ENCODE data around the gene PPP1CA.

PPP1CA gene

DNA sequence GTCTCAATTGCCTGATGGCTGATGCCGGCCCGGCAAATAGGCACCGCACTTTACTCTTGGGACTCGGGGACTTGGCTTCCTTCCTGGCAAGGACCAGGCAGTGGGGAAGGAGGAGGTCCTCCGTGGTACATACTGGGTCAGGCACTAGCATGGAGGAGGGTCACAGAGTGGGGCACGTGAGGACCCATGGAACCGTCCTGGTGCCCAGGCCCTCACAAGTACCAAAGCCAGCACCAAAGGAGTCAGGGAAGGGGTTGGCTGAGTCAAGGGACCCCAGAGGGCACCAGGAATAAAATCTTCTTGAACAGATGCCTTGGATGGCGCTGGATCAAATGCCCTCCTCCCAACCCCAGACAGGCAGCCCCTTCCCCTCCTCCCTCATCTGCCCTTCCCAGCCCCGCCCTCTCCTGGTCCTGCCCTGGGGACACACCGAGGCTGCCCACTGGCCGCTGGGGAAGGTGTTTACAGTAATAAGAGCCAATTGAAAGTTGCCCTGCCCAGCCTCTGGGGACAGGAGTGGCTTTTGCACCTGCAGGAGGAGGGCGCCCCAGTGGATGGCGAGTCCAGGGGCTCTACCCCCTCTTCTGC, 8.2 kb upstream of the PPP1CA start:
- Histone ChIP-seq H3K27me3 (replicated peaks) (peaks cover 11% of the 10 kb centered on the region), H3K4me3 (ENCODE audit: low read depth, low read length) (no peak overlapping the region), H3K36me3 (replicated peaks) (no peaks in the 10 kb centered on the region), H3K27ac (no peak overlapping the region)
- in situ Hi-C loops (cut with HindIII; ENCODE audit: low pct_ligation_motif_present, low sequenced_read_pairs) = no loop called here
- DNase-seq = no peak
- TF ChIP-seq, protein P1, sequence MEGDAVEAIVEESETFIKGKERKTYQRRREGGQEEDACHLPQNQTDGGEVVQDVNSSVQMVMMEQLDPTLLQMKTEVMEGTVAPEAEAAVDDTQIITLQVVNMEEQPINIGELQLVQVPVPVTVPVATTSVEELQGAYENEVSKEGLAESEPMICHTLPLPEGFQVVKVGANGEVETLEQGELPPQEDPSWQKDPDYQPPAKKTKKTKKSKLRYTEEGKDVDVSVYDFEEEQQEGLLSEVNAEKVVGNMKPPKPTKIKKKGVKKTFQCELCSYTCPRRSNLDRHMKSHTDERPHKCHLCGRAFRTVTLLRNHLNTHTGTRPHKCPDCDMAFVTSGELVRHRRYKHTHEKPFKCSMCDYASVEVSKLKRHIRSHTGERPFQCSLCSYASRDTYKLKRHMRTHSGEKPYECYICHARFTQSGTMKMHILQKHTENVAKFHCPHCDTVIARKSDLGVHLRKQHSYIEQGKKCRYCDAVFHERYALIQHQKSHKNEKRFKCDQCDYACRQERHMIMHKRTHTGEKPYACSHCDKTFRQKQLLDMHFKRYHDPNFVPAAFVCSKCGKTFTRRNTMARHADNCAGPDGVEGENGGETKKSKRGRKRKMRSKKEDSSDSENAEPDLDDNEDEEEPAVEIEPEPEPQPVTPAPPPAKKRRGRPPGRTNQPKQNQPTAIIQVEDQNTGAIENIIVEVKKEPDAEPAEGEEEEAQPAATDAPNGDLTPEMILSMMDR (IDR thresholded peaks at IDR 0.05; ENCODE audit: low read depth, low read length, missing control alignments) = no peak

DNA sequence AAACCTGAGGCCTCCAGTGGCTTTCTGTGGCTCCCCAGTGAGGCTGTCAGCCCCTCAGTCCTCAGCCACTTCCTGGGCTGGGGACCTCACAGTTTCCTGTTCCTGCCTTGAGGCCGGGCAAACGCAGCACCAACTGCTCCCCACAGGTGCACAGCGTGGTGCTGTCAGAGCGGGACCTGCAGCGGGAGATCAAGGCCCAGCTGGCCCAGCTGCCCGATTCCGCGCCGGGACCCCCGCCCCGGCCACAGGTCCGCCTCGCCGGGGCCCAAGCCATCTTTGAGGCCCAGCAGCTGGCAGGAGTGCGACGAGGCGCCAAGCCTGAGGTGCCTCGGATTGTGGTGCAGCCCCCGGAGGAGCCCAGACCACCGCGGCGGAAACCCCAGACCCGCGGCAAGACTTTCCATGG, 7.6 kb upstream of the PPP1CA start:
- in situ Hi-C loops (cut with HindIII; ENCODE audit: low pct_ligation_motif_present, low sequenced_read_pairs) = no loop called here
- Histone ChIP-seq H3K27ac (no peak overlapping the region), H3K36me3 (replicated peaks) (no peaks in the 10 kb centered on the region), H3K27me3 (replicated peaks) (peaks cover 10% of the 10 kb centered on the region), H3K4me3 (ENCODE audit: low read depth, low read length) (no peak overlapping the region)
- TF ChIP-seq, protein P1 (IDR thresholded peaks at IDR 0.05; ENCODE audit: low read depth, low read length, missing control alignments) = no peak
- no peak for DNase-seq

DNA sequence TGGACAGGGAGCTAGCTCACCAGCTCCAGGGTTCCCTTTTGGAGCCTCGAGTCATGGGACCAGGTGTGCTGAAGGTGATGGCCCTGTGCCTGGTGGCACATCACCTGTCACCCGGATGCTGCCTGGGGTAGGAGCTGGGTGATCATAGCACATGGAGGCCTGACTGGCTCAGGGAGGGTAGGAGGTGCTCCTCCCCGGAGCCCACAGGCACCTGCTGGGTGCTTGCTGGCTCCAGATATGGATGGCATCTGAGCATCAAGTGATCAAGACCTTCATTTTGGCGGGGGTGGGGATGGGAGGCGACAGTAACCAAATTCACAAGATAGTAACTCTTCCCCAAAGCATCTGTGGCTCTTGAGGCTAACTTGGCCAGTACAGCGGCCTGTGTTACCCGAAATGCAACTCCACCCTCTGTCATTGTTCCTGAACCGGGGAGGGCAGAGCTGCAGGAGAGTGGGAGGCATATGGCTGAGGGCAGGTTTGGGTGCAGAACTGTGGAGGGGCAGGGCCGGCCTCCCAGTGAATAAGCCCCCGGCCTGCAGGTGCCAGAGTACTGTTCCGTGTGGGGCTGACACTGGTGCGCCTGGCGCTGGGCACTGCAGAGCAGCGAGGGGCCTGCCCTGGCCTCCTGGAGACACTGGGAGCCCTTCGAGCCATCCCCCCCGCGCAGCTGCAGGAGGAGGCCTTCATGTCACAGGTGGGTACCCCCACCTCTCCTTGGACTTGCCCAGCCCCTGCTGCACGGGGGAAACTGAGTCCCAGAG, 7.0 kb upstream of the PPP1CA start:
- H3K4me3 ChIP-seq (ENCODE audit: low read depth, low read length) = no peak overlapping the region
- H3K27ac ChIP-seq = no peak overlapping the region
- TF ChIP-seq, protein P1 (IDR thresholded peaks at IDR 0.05; ENCODE audit: low read depth, low read length, missing control alignments) = no peak
- in situ Hi-C loops (cut with HindIII; ENCODE audit: low pct_ligation_motif_present, low sequenced_read_pairs) = no loop called here
- H3K36me3 ChIP-seq (replicated peaks) = no peaks in the 10 kb centered on the region
- H3K27me3 ChIP-seq (replicated peaks) = peaks cover 10% of the 10 kb centered on the region
- DNase-seq = no peak

DNA sequence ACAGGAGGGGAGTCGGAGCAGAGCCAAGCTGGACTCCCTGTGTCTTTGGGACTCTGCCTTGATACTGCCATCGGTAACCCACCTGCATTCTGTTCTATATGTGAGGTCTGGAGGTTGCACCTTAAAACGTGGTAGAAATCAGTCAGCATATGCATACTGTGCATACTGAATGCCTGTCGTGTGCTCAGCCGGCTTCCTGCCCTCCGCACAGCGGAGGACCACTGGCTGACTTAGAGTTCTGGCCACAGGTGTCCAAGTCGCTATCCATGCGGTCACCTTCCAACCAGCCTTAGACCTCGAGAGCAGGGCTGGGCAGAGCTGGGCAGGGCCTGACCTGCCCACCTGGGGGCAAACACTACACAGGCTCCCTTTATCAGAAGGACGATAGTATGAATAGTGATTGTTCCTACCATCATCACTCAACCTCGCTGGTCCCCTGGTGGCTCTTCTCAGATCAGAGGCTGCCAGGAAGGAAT, 6.1 kb upstream of the PPP1CA start:
- DNase-seq = no peak
- Histone ChIP-seq H3K4me3 (ENCODE audit: low read depth, low read length) (no peak overlapping the region), H3K36me3 (replicated peaks) (no peaks in the 10 kb centered on the region), H3K27ac (no peak overlapping the region), H3K27me3 (replicated peaks) (peaks cover 10% of the 10 kb centered on the region)
- in situ Hi-C loops (cut with HindIII; ENCODE audit: low pct_ligation_motif_present, low sequenced_read_pairs) = no loop called here
- TF ChIP-seq, protein P1 (IDR thresholded peaks at IDR 0.05; ENCODE audit: low read depth, low read length, missing control alignments) = no peak

DNA sequence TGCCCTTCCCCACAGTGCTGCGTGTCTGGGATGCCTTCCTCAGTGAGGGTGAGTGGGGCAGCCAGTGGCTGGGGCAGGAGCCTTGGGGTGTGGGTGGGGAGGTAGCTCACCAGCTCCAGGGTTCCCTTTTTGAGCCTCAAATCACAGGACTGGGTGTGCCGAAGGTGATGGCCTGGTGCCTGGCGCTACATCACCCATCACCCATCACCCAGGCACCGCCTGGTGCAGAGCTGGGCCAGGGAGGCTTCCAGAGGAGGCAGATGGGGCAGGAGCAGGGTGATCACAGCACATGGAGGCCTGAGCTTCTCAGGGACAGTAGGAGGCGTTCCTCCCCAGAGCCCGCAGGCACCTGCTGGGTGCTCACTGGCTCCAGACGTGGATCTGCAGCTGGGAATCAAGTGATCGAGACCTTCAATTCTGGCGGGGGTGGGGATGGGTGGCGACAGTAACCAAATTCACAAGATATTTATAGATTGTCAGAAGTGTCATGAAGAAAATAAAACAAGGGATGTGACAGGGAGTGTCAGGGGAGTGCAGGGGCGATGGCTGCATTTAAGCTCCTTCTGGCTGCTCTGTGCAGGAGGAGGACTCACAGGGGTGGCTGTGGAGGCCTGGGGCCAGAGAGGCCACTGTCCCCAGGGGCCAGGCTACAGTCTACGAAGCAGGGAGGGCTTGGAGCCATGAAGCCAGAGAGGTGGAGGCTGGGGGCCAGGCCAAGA, 5.5 kb upstream of the PPP1CA start:
- DNase-seq = no peak
- in situ Hi-C loops (cut with HindIII; ENCODE audit: low pct_ligation_motif_present, low sequenced_read_pairs) = no loop called here
- Histone ChIP-seq H3K27ac (no peak overlapping the region), H3K36me3 (replicated peaks) (no peaks in the 10 kb centered on the region), H3K27me3 (replicated peaks) (peaks cover 8% of the 10 kb centered on the region), H3K4me3 (ENCODE audit: low read depth, low read length) (no peak overlapping the region)
- TF ChIP-seq, protein P1 (IDR thresholded peaks at IDR 0.05; ENCODE audit: low read depth, low read length, missing control alignments) = no peak
